ENCODE results near the gene C10orf90. TPM values are rescaled to one million over a fixed set of nuclear protein-coding genes. Genes with fewer than 3 reads are reported as not detected.
A peak's percentile ranks its signal among the peaks of the same experiment; 100 is the strongest.

Gene C10orf90
- total and polyA plus RNA-seq, 11 donors: not detected

- no peak for TF ChIP-seq CTCF (IDR thresholded peaks at IDR 0.05)
- Histone ChIP-seq H3K27ac (no peak overlapping the region), H3K27me3 (no peaks in the 10 kb centered on the region), H3K9me3 (peaks cover 0 to 8% (median 0%) of the 10 kb centered on the region in 12 donors), H3K4me1 (peaks cover 0 to 6% (median 0%) of the 10 kb centered on the region in 12 donors), H3K36me3 (no peaks in the 10 kb centered on the region), H3K4me3 (no peak overlapping the region)
- ATAC-seq (peak; percentile 78 to 92 (median 90)), DNase-seq (peak in 3 of 5 donors; percentile 22 to 78 (median 53))
- 66 to 75% (median 68%) methylated on average over 3 of the region's 3 CpGs for WGBS, 4 donors
- intact Hi-C loops (cut with DNase I): no loop called here
Measured at GRCh38 chr10:126705951-126706565, 35.6 kb upstream of the C10orf90 start.

GRCh38 chr10:126705131-126705530, 34.6 kb upstream of the C10orf90 start:
- Histone ChIP-seq H3K4me1 (peaks cover 0 to 6% (median 0%) of the 10 kb centered on the region in 12 donors), H3K4me3 (no peak overlapping the region), H3K27ac (no peak overlapping the region), H3K27me3 (no peaks in the 10 kb centered on the region), H3K36me3 (no peaks in the 10 kb centered on the region), H3K9me3 (no peaks in the 10 kb centered on the region)
- no peak for TF ChIP-seq CTCF (IDR thresholded peaks at IDR 0.05)
- TF ChIP-seq POLR2A (IDR thresholded peaks at IDR 0.05): no peak
- intact Hi-C loops (cut with DNase I): no loop called here
- ATAC-seq: no peak
- 51 to 66% (median 55%) methylated on average over 5 of the region's 5 CpGs for WGBS, 4 donors
- DNase-seq: no peak

- DNase-seq (no peak), ATAC-seq (peak in 1 of 4 donors; percentile 46)
- Histone ChIP-seq H3K4me3 (no peak overlapping the region), H3K27ac (no peak overlapping the region), H3K27me3 (no peaks in the 10 kb centered on the region), H3K4me1 (peaks cover 0 to 6% (median 0%) of the 10 kb centered on the region in 12 donors), H3K9me3 (no peaks in the 10 kb centered on the region), H3K36me3 (no peaks in the 10 kb centered on the region)
- TF ChIP-seq CTCF (IDR thresholded peaks at IDR 0.05) (no peak), POLR2A (IDR thresholded peaks at IDR 0.05) (no peak)
- intact Hi-C loops (cut with DNase I): no loop called here
- WGBS, 4 donors: 49 to 57% (median 51%) methylated on average over 7 of the region's 7 CpGs
Measured at GRCh38 chr10:126704649-126705048, 34.2 kb upstream of the C10orf90 start.

GRCh38 chr10:126702181-126702580, 31.7 kb upstream of the C10orf90 start:
- no peak for DNase-seq
- WGBS, 4 donors: 75 to 87% (median 79%) methylated on average over 3 of the region's 3 CpGs
- no peak for TF ChIP-seq CTCF (IDR thresholded peaks at IDR 0.05)
- no peak for TF ChIP-seq POLR2A (IDR thresholded peaks at IDR 0.05)
- Histone ChIP-seq H3K36me3 (no peaks in the 10 kb centered on the region), H3K27me3 (no peaks in the 10 kb centered on the region), H3K9me3 (no peaks in the 10 kb centered on the region), H3K27ac (no peak overlapping the region), H3K4me1 (peaks cover 0 to 6% (median 0%) of the 10 kb centered on the region in 12 donors), H3K4me3 (no peak overlapping the region)
- no peak for ATAC-seq
- intact Hi-C loops (cut with DNase I): no loop called here
